ENCODE measurements around the gene OLFM1.

Gene OLFM1

DNA sequence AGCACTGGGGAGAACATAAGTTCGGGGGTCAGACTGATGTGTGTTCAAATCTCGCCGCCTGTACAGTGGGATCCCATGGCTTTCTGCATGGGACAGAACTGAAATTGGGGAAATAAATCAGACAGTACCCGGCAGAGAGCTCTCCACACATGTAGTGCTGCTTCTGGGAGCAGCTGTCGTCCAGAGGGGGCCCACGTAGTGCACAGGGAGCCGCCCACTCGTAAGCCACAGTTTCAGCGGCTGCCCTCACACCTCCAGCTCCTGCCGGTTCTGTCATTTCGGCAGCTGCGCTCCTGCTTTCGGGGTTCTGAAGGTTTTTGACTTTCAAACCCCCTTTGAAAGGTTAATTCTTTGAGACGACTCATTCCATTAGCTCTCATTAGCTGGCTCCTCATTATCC, 83.1 kb downstream of the OLFM1 start:
- Histone ChIP-seq H3K27ac (ENCODE audit: low read length) (no peak overlapping the region), H3K4me3 (ENCODE audit: low read depth in 1 of 2, low read length in 2 of 2) (no peak overlapping the region), H3K36me3 (ENCODE audit: insufficient read depth, low read length) (no peaks in the 10 kb centered on the region), H4K20me1 (ENCODE audit: insufficient read depth, low read length) (no peaks in the 10 kb centered on the region), H3K9ac (ENCODE audit: low read depth, low read length) (no peak overlapping the region), H3K4me2 (ENCODE audit: insufficient read depth, low read length) (no peak overlapping the region), H3K4me1 (ENCODE audit: insufficient read depth, low read length) (no peaks in the 10 kb centered on the region), H2AFZ (ENCODE audit: low read depth, low read length) (no peak overlapping the region), H3K27me3 (ENCODE audit: insufficient read depth, low read length, poor library complexity) (no peaks in the 10 kb centered on the region), H3K79me2 (ENCODE audit: insufficient read depth, low read length) (no peaks in the 10 kb centered on the region), H3K9me3 (ENCODE audit: insufficient read depth, low read length, severe bottlenecking) (no peaks in the 10 kb centered on the region)
- ATAC-seq (ENCODE audit: insufficient read depth, low read depth) (no peak), DNase-seq (no peak)
- no peak for TF ChIP-seq EZH2 (IDR thresholded peaks at IDR 0.05; ENCODE audit: borderline replicate concordance, low read depth, low read length, severe bottlenecking)
- TF ChIP-seq, protein P1, sequence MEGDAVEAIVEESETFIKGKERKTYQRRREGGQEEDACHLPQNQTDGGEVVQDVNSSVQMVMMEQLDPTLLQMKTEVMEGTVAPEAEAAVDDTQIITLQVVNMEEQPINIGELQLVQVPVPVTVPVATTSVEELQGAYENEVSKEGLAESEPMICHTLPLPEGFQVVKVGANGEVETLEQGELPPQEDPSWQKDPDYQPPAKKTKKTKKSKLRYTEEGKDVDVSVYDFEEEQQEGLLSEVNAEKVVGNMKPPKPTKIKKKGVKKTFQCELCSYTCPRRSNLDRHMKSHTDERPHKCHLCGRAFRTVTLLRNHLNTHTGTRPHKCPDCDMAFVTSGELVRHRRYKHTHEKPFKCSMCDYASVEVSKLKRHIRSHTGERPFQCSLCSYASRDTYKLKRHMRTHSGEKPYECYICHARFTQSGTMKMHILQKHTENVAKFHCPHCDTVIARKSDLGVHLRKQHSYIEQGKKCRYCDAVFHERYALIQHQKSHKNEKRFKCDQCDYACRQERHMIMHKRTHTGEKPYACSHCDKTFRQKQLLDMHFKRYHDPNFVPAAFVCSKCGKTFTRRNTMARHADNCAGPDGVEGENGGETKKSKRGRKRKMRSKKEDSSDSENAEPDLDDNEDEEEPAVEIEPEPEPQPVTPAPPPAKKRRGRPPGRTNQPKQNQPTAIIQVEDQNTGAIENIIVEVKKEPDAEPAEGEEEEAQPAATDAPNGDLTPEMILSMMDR (IDR thresholded peaks at IDR 0.05; ENCODE audit: borderline replicate concordance, extremely low read depth, low read length, poor library complexity, severe bottlenecking): no peak

Data from DND-41 (cell line).